ENCODE measurements around the gene NUDCD3. TPM values are rescaled to one million over a fixed set of nuclear protein-coding genes. Genes with fewer than 3 reads are reported as not detected.

NUDCD3 gene
- polyA plus RNA-seq, 1 donor (not counting 4 experiments of a cell fraction or from before 2014, with no cell fraction given): 58.7 TPM

DNA sequence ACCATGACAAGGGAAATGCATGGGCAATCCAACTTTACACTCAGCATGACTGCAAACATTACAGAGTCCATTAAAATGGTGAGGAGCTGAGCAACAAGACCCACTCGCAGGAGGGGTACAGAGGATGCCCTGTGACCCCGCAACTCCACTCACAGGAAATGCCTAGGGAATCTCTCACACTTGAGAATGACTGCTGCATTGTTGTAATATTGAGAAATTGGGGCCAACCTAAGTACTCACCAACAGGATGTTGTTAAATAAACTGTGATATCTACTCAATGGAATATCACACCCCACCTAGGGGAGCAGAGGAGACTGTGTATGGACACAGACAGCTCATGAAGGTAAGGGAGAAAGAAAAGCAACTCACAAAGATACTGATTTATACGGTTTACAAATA, 111.7 kb downstream of the NUDCD3 start:
- dilution Hi-C loops (cut with MboI; ENCODE audit: extremely low pct_ligation_motif_present, low sequenced_read_pairs): no loop called here
- peak; percentile 99 for FAIRE-seq
- peak overlapping the region; percentile 39 for H3K4me2 ChIP-seq (ENCODE audit: control insufficient read depth, extremely low read depth, insufficient read depth, low read depth, low read length)

DNA sequence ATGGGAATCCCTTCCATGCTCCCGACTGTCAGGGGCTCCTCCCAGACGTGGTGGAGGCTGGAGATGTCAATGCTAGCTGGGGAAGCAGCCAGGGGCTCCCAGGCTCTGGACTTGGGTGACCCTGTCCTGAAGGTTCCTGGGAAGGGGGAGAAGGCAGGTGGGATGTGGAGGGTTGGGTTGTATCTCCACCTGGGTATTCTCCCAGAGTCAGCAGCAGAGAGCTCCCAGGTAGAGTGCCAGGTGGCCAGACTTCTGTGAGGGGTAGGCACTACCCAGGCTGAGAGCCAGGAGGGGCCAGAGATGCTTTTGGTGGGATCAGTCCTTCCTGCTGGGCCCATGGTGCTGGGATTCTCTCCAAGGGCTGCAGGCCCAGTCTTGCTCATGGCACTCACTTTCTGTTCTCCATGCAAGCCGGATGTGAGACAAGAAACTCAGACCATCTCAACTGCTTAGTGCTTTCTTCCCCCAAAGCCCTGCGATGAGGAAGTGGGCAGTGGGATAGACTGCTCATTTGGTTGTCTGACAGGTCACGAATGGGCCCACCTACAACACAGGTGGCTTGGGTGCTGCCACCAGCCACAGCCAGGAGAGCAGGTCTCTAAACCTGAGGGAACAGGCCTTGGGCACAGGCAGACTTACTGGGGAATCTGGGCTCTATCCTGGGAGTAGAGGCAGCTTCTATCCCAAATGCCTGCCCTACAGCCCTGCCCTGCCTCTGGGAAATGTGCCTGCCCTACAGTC, 112.6 kb downstream of the NUDCD3 start:
- dilution Hi-C loops (cut with MboI; ENCODE audit: extremely low pct_ligation_motif_present, low sequenced_read_pairs): no loop called here
- Histone ChIP-seq H3K4me1 (ENCODE audit: control insufficient read depth, extremely low read depth, insufficient read depth, low read length) (peaks cover 42% of the 10 kb centered on the region), H3K4me2 (ENCODE audit: control insufficient read depth, extremely low read depth, insufficient read depth, low read depth, low read length) (peak overlapping the region; percentile 39), H3K79me2 (ENCODE audit: control insufficient read depth, insufficient read depth, low read length) (no peaks in the 10 kb centered on the region), H3K27me3 (ENCODE audit: control insufficient read depth, extremely low read depth, insufficient read depth, low read length) (no peaks in the 10 kb centered on the region), H3K9ac (ENCODE audit: control insufficient read depth, extremely low read depth, insufficient read depth, low read length) (peak overlapping the region; percentile 31), H3K9me1 (ENCODE audit: control insufficient read depth, extremely low read depth, insufficient read depth, low read length) (no peaks in the 10 kb centered on the region), H3K27ac (ENCODE audit: control insufficient read depth, insufficient read depth, low read length) (peak overlapping the region; percentile 77), H4K20me1 (ENCODE audit: control insufficient read depth, extremely low read depth, insufficient read depth, low read length) (no peaks in the 10 kb centered on the region), H3K36me3 (ENCODE audit: control insufficient read depth in 2 of 2, extremely low read depth in 1 of 2, insufficient read depth in 2 of 2, low read length in 2 of 2) (no peaks in the 10 kb centered on the region), H2AFZ (ENCODE audit: control insufficient read depth, low read length) (no peak overlapping the region), H3K4me3 (ENCODE audit: control insufficient read depth in 2 of 3, extremely low read depth in 1 of 3, insufficient read depth in 2 of 3, low read depth in 1 of 3, low read length in 3 of 3) (no peak overlapping the region), H3K9me3 (ENCODE audit: control insufficient read depth, low read depth, low read length) (no peaks in the 10 kb centered on the region)
- peak; percentile 98 for FAIRE-seq
- TF ChIP-seq EZH2 (IDR thresholded peaks at IDR 0.05; ENCODE audit: low read length) (no peak), CTCF (optimal IDR thresholded peaks at IDR 0.05 in 1 of 3, IDR thresholded peaks at IDR 0.05 in 1 of 3, conservative IDR thresholded peaks at IDR 0.05 in 1 of 3; ENCODE audit: extremely low read depth in 1 of 3, insufficient read depth in 2 of 3, low read length in 3 of 3) (peak in 1 of 3 experiments; percentile 20)
- DNase-seq (ENCODE audit: low read depth, low spot score): peak; percentile 23

More for the DNA sequence above, 111.7 kb downstream of the NUDCD3 start:
- TF ChIP-seq CTCF (optimal IDR thresholded peaks at IDR 0.05 in 1 of 3, IDR thresholded peaks at IDR 0.05 in 1 of 3, conservative IDR thresholded peaks at IDR 0.05 in 1 of 3; ENCODE audit: extremely low read depth in 1 of 3, insufficient read depth in 2 of 3, low read length in 3 of 3): no peak
- TF ChIP-seq EZH2 (IDR thresholded peaks at IDR 0.05; ENCODE audit: low read length): no peak
- DNase-seq (ENCODE audit: low read depth, low spot score): no peak
- Histone ChIP-seq H3K36me3 (ENCODE audit: control insufficient read depth in 2 of 2, extremely low read depth in 1 of 2, insufficient read depth in 2 of 2, low read length in 2 of 2) (no peaks in the 10 kb centered on the region), H3K27me3 (ENCODE audit: control insufficient read depth, extremely low read depth, insufficient read depth, low read length) (no peaks in the 10 kb centered on the region), H3K9me1 (ENCODE audit: control insufficient read depth, extremely low read depth, insufficient read depth, low read length) (no peaks in the 10 kb centered on the region), H3K9ac (ENCODE audit: control insufficient read depth, extremely low read depth, insufficient read depth, low read length) (no peak overlapping the region), H3K79me2 (ENCODE audit: control insufficient read depth, insufficient read depth, low read length) (no peaks in the 10 kb centered on the region), H3K4me3 (ENCODE audit: control insufficient read depth in 2 of 3, extremely low read depth in 1 of 3, insufficient read depth in 2 of 3, low read depth in 1 of 3, low read length in 3 of 3) (no peak overlapping the region), H4K20me1 (ENCODE audit: control insufficient read depth, extremely low read depth, insufficient read depth, low read length) (no peaks in the 10 kb centered on the region), H3K4me1 (ENCODE audit: control insufficient read depth, extremely low read depth, insufficient read depth, low read length) (peaks cover 37% of the 10 kb centered on the region), H3K27ac (ENCODE audit: control insufficient read depth, insufficient read depth, low read length) (peak overlapping the region; percentile 77), H2AFZ (ENCODE audit: control insufficient read depth, low read length) (no peak overlapping the region), H3K9me3 (ENCODE audit: control insufficient read depth, low read depth, low read length) (no peaks in the 10 kb centered on the region)
